Measurements from ENCODE around the gene KIF19.

GRCh38 chr17:74280093-74280513, 45.9 kb upstream of the KIF19 start:
- TF ChIP-seq CTCF (IDR thresholded peaks at IDR 0.05) (no peak), POLR2A (IDR thresholded peaks at IDR 0.05) (no peak), POLR2AphosphoS5 (IDR thresholded peaks at IDR 0.05) (no peak)

Data from breast epithelium (tissue), 3 donors.